SU-DHL-6 (cell line): Measurements from ENCODE around the gene OR1D2.
"Not testable (repeated sequence)": the region's sequence is repeated elsewhere in the genome, so short reads cannot be mapped to it uniquely, and the experiment has no call there.

Source experiments
- H2AFZ ChIP-seq: fragments of 200-600 bp; sonication (generic); 2 replicates; pipeline ENCODE4 v1.6.1; 2014; ENCODE audit warnings: low read depth, mild to moderate bottlenecking, moderate library complexity, mixed read lengths, antibody characterized with exemption, low read length; ENCODE audit not compliant: severe bottlenecking
- H3F3A ChIP-seq: fragments of 200-600 bp; shearing (Covaris generic); 2 replicates; pipeline ENCODE4 v1.6.0; 2016; ENCODE audit warnings: antibody characterized with exemption, mild to moderate bottlenecking; ENCODE audit not compliant: insufficient read depth
- H3K27ac ChIP-seq: fragments of 200-600 bp; sonication (generic); 2 replicates; pipeline ENCODE4 v1.5.1; 2016; ENCODE audit warnings: low read depth, mild to moderate bottlenecking, low read length, moderate library complexity, mixed read lengths
- H3K27me3 ChIP-seq: fragments of 200-600 bp; sonication (generic), shearing (Covaris generic); 2 replicates; pipeline ENCODE4 v1.6.0; 2014; ENCODE audit warnings: mild to moderate bottlenecking, low read length
- H3K36me3 ChIP-seq: fragments of 200-600 bp; sonication (generic); 2 replicates; pipeline ENCODE4 v1.6.1; 2014; ENCODE audit warnings: mild to moderate bottlenecking, low read length, mixed read lengths
- H3K4me2 ChIP-seq: fragments of 300-600, 200-600 bp; shearing (Covaris generic), sonication (generic); 2 replicates; pipeline ENCODE4 v1.6.0; 2014; ENCODE audit warnings: low read length, low read depth, mild to moderate bottlenecking; ENCODE audit not compliant: poor library complexity, severe bottlenecking
- H3K4me3 ChIP-seq: fragments of 200-600 bp; sonication (generic); 2 replicates; pipeline ENCODE4 v1.5.1; 2014; ENCODE audit warnings: antibody characterized with exemption, low read length, mild to moderate bottlenecking, mixed read lengths; ENCODE audit not compliant: insufficient read depth, poor library complexity, severe bottlenecking
- H3K79me2 ChIP-seq: fragments of 200-600 bp; sonication (generic); 2 replicates; pipeline ENCODE4 v1.6.1; 2014; ENCODE audit warnings: mild to moderate bottlenecking, low read length, moderate library complexity; ENCODE audit not compliant: insufficient read depth
- H3K9ac ChIP-seq: fragments of 200-600 bp; sonication (generic); 2 replicates; pipeline ENCODE4 v1.7.0; 2014; ENCODE audit warnings: mild to moderate bottlenecking, low read length
- H3K9me2 ChIP-seq: fragments of 200-600 bp; sonication (generic); replicated peaks from 2 replicates; pipeline ENCODE4 v1.6.1; 2014; ENCODE audit warnings: low read length; ENCODE audit not compliant: insufficient read depth
- H3K9me3 ChIP-seq: fragments of 200-600 bp; sonication (generic); 2 replicates; pipeline ENCODE4 v1.6.1; 2014; ENCODE audit warnings: low read length, mixed read lengths; ENCODE audit not compliant: insufficient read depth
- H4K20me1 ChIP-seq: fragments of 200-600 bp; sonication (generic); 2 replicates; pipeline ENCODE4 v1.6.1; 2014; ENCODE audit warnings: low read depth, mild to moderate bottlenecking, antibody characterized with exemption, low read length, moderate library complexity, mixed read lengths
- CTCF ChIP-seq: fragments of 200-600 bp; sonication (generic); IDR thresholded peaks from one replicate; pipeline ENCODE4 v1.5.1; 2017; ENCODE audit warnings: antibody characterized with exemption, mild to moderate bottlenecking, low read length, moderate library complexity; ENCODE audit not compliant: insufficient read depth, poor library complexity, severe bottlenecking
- EZH2phosphoT487 ChIP-seq: fragments of 200-600 bp; sonication (generic), shearing (Covaris generic); conservative IDR thresholded peaks from 2 replicates; pipeline ENCODE4 v1.6.1; 2018; ENCODE audit warnings: mild to moderate bottlenecking, antibody characterized with exemption, low read length, moderate library complexity, mixed read lengths

OR1D2 gene

GRCh38 chr17:3104322-3104721, at the start of gene OR1D2:
Gene OR1D2 (minus strand): TSS chr17:3104422. CDS start chr17:3092996, 11,426 bp downstream.
- H3K36me3 ChIP-seq = no peaks in the 10 kb centered on the region
- H3K4me3 ChIP-seq = no peak within 1 kb of the TSS
- no peak within 1 kb of the TSS for H3K27ac ChIP-seq
- H3K9me2 ChIP-seq = no peaks in the 10 kb centered on the region
- no peaks in the 10 kb centered on the region for H3F3A ChIP-seq
- no peak within 1 kb of the TSS for H3K4me2 ChIP-seq
- H3K27me3 ChIP-seq = no peaks in the 10 kb centered on the region
- TF ChIP-seq EZH2phosphoT487 = no peak
- no peak for TF ChIP-seq CTCF
- no peak within 1 kb of the TSS for H3K9ac ChIP-seq
- no peaks in the 10 kb centered on the region for H3K79me2 ChIP-seq
- H4K20me1 ChIP-seq = no peaks in the 10 kb centered on the region
- no peaks in the 10 kb centered on the region for H3K9me3 ChIP-seq
- H2AFZ ChIP-seq = no peak within 1 kb of the TSS

- H3K4me3 ChIP-seq, H3K4me2 ChIP-seq, H3K79me2 ChIP-seq, H3K36me3 ChIP-seq, H3F3A ChIP-seq, H2AFZ ChIP-seq, H3K9ac ChIP-seq, H3K27ac ChIP-seq, H4K20me1 ChIP-seq, H3K27me3 ChIP-seq, H3K9me2 ChIP-seq, H3K9me3 ChIP-seq: not testable (repeated sequence)
Observed at GRCh38 chr17:3137494-3137893, 33.3 kb upstream of the OR1D2 start.

GRCh38 chr17:3127451-3127850, 23.2 kb upstream of the OR1D2 start, which contains the start of gene OR1G1:
Gene OR1G1 (minus strand): TSS chr17:3127551. CDS start chr17:3127551, 0 bp downstream.
- TF ChIP-seq CTCF = no peak
- no peak for TF ChIP-seq EZH2phosphoT487
- H3K9me3 ChIP-seq = no peaks in the 10 kb centered on the region
- no peak within 1 kb of the TSS for H3K27ac ChIP-seq
- H3K36me3 ChIP-seq = no peaks in the 10 kb centered on the region
- no peaks in the 10 kb centered on the region for H3K9me2 ChIP-seq
- H2AFZ ChIP-seq = no peak within 1 kb of the TSS
- H4K20me1 ChIP-seq = no peaks in the 10 kb centered on the region
- no peaks in the 10 kb centered on the region for H3K27me3 ChIP-seq
- H3K4me3 ChIP-seq = no peak within 1 kb of the TSS
- no peak within 1 kb of the TSS for H3K9ac ChIP-seq
- H3K79me2 ChIP-seq = no peaks in the 10 kb centered on the region
- H3K4me2 ChIP-seq = no peak within 1 kb of the TSS
- H3F3A ChIP-seq = no peaks in the 10 kb centered on the region

GRCh38 chr17:3073850-3074249, 30.4 kb downstream of the OR1D2 start:
- H3K9me2 ChIP-seq, H3K9me3 ChIP-seq, H3K36me3 ChIP-seq, H3K4me2 ChIP-seq, H4K20me1 ChIP-seq, H3K4me3 ChIP-seq, H3K27ac ChIP-seq, H3K79me2 ChIP-seq, H3K27me3 ChIP-seq, H2AFZ ChIP-seq, H3F3A ChIP-seq, H3K9ac ChIP-seq: not testable (repeated sequence)
- TF ChIP-seq CTCF = peak; percentile 24

- not testable (repeated sequence) for H3K9ac ChIP-seq, H3K4me2 ChIP-seq, H3K27ac ChIP-seq, H3K4me3 ChIP-seq, H4K20me1 ChIP-seq, H3F3A ChIP-seq, H3K36me3 ChIP-seq, H3K9me2 ChIP-seq, H3K79me2 ChIP-seq, H3K27me3 ChIP-seq, H3K9me3 ChIP-seq, H2AFZ ChIP-seq
Observed at GRCh38 chr17:3065192-3065591, 39.0 kb downstream of the OR1D2 start.

GRCh38 chr17:3063507-3063906, 40.7 kb downstream of the OR1D2 start, which contains the start of gene OR1D5:
Gene OR1D5 (minus strand): TSS chr17:3063607. CDS start chr17:3063607, 0 bp downstream.
- H3K4me3 ChIP-seq, H4K20me1 ChIP-seq, H3F3A ChIP-seq, H3K27me3 ChIP-seq, H3K9ac ChIP-seq, H3K36me3 ChIP-seq, H3K9me3 ChIP-seq, H3K9me2 ChIP-seq, H3K27ac ChIP-seq, H2AFZ ChIP-seq, H3K79me2 ChIP-seq, H3K4me2 ChIP-seq: not testable (repeated sequence)
